Left ventricle myocardium inferior (tissue), 1 donor: ENCODE data around the gene BBS7. TPM values are rescaled to one million over a fixed set of nuclear protein-coding genes. Genes with fewer than 3 reads are reported as not detected.
A peak's percentile ranks its signal among the peaks of the same experiment; 100 is the strongest.

ENCODE experiments used
- DNase-seq: peaks from one replicate; pipeline ENCODE4 v3.0.0-alpha.2; 2020
- H3K27ac ChIP-seq: fragments of 200-600 bp; replicated peaks from 2 replicates; pipeline ENCODE4 v1.8.0; 2021
- H3K27me3 ChIP-seq: fragments of 200-600 bp; 2 replicates; pipeline ENCODE4 v1.8.0; 2021; ENCODE audit warnings: low read depth
- H3K36me3 ChIP-seq: fragments of 200-600 bp; 2 replicates; pipeline ENCODE4 v1.8.0; 2021
- H3K4me1 ChIP-seq: fragments of 200-600 bp; 2 replicates; pipeline ENCODE4 v1.8.0; 2021
- H3K4me3 ChIP-seq: fragments of 200-600 bp; 2 replicates; pipeline ENCODE4 v1.8.0; 2021; ENCODE audit warnings: mild to moderate bottlenecking, moderate library complexity
- H3K9me3 ChIP-seq: fragments of 200-600 bp; replicated peaks from 2 replicates; pipeline ENCODE4 v1.8.0; 2021
- CTCF ChIP-seq: fragments of 200-600 bp; IDR thresholded peaks from 2 replicates; pipeline ENCODE4 v1.8.0; 2021; ENCODE audit warnings: antibody characterized with exemption, mild to moderate bottlenecking, borderline replicate concordance
- intact Hi-C: fragments of 100-400 bp; cut with micrococcal nuclease; formaldehyde crosslinking; loops from one replicate; pipeline ENCODE4 v1.11.0; 2022
- total RNA-seq: library from RNA; stranded (reverse); fragmentation: NEBNext Ultra II Directional; extraction: Animal tissue kit (Norgen Biotek cat#: 25700); gene quantifications from one replicate; pipeline ENCODE4 v1.2.1, GENCODE V29; 2021
- donor health status: DM: no; HTN: yes; CAD: no; lungs with severe emphysema.

BBS7 gene
- total RNA-seq, 1 donor from 2014 or later: 6.0 TPM

- intact Hi-C loops: no loop called here
- Histone ChIP-seq H3K36me3 (peaks cover 37% of the 10 kb centered on the region), H3K9me3 (no peaks in the 10 kb centered on the region), H3K27ac (peak within 1 kb of the TSS; percentile 94), H3K4me3 (peak within 1 kb of the TSS; percentile 83), H3K4me1 (peaks cover 28% of the 10 kb centered on the region), H3K27me3 (no peaks in the 10 kb centered on the region)
- no peak for TF ChIP-seq CTCF
- peak; percentile 94 for DNase-seq
These were observed 69.1 kb downstream of the BBS7 start, which contains the start of gene EXOSC9 for GRCh38 chr4:121800961-121801714. TSS of gene EXOSC9 (plus strand) at chr4:121801323. CDS start at chr4:121801425, 102 bp downstream.

- no peaks in the 10 kb centered on the region for H3K27me3 ChIP-seq
- peak overlapping the region; percentile 83 for H3K4me3 ChIP-seq
- H3K36me3 ChIP-seq: peaks cover 31% of the 10 kb centered on the region
- TF ChIP-seq CTCF: no peak
- H3K9me3 ChIP-seq: no peaks in the 10 kb centered on the region
- intact Hi-C loops: no loop called here
- H3K4me1 ChIP-seq: peaks cover 28% of the 10 kb centered on the region
- DNase-seq: no peak
- H3K27ac ChIP-seq: peak overlapping the region; percentile 94
These were observed 69.7 kb downstream of the BBS7 start for GRCh38 chr4:121800638-121800960.

GRCh38 chr4:121799867-121800501 is 70.3 kb downstream of the BBS7 start:
- intact Hi-C loops: no loop called here
- no peak for DNase-seq
- Histone ChIP-seq H3K27me3 (peaks cover 2% of the 10 kb centered on the region), H3K36me3 (peaks cover 25% of the 10 kb centered on the region), H3K9me3 (no peaks in the 10 kb centered on the region), H3K4me1 (peaks cover 28% of the 10 kb centered on the region), H3K27ac (peak overlapping the region; percentile 94), H3K4me3 (peak overlapping the region; percentile 83)
- no peak for TF ChIP-seq CTCF

- H3K9me3 ChIP-seq: no peaks in the 10 kb centered on the region
- peaks cover 19% of the 10 kb centered on the region for H3K36me3 ChIP-seq
- DNase-seq: no peak
- no peak overlapping the region for H3K27ac ChIP-seq
- intact Hi-C loops: no loop called here
- TF ChIP-seq CTCF: no peak
- no peak overlapping the region for H3K4me3 ChIP-seq
- H3K4me1 ChIP-seq: peaks cover 28% of the 10 kb centered on the region
- H3K27me3 ChIP-seq: peaks cover 5% of the 10 kb centered on the region
These were observed 71.0 kb downstream of the BBS7 start for GRCh38 chr4:121799208-121799823.

GRCh38 chr4:121796283-121796682 is 74.0 kb downstream of the BBS7 start:
- TF ChIP-seq CTCF: no peak
- Histone ChIP-seq H3K4me1 (peaks cover 10% of the 10 kb centered on the region), H3K27ac (no peak overlapping the region), H3K27me3 (peaks cover 19% of the 10 kb centered on the region), H3K9me3 (no peaks in the 10 kb centered on the region), H3K36me3 (no peaks in the 10 kb centered on the region), H3K4me3 (no peak overlapping the region)
- intact Hi-C loops: no loop called here
- no peak for DNase-seq
